ENCODE results near the gene LRRC4C. TPM values are rescaled to one million over a fixed set of nuclear protein-coding genes. Genes with fewer than 3 reads are reported as not detected.

The LRRC4C gene
- total and polyA plus RNA-seq, 2 experiments from 2014 or later = not detected

- no peak overlapping the region for H3K9ac ChIP-seq
- no peaks in the 10 kb centered on the region for H3K4me1 ChIP-seq (ENCODE audit: insufficient read depth)
- TF ChIP-seq EZH2 (IDR thresholded peaks at IDR 0.05; ENCODE audit: insufficient read depth, poor library complexity, severe bottlenecking) (no peak), EZH2phosphoT487 (IDR thresholded peaks at IDR 0.05; ENCODE audit: insufficient read depth, low read depth) (no peak)
- WGBS, 2 experiments (ENCODE audit: low coverage in 1 of 2, low lambda C conversion rate in 2 of 2, missing lambda C conversion rate in 2 of 2) = 19 to 24% methylated on average over 5 of the region's 5 CpGs
- no peak overlapping the region for H3K4me3 ChIP-seq
- H4K20me1 ChIP-seq (ENCODE audit: insufficient read depth) = no peaks in the 10 kb centered on the region
- H3K27ac ChIP-seq = no peak overlapping the region
- no peak overlapping the region for H2AFZ ChIP-seq
- H3K27me3 ChIP-seq (replicated peaks; ENCODE audit: insufficient read depth) = no peaks in the 10 kb centered on the region
- H3K4me2 ChIP-seq (ENCODE audit: unreplicated experiment) = no peak overlapping the region
- H3K79me2 ChIP-seq (ENCODE audit: insufficient read depth) = no peaks in the 10 kb centered on the region
- in situ Hi-C loops (cut with MboI) = no loop called here
- no peak for DNase-seq
- no peaks in the 10 kb centered on the region for H3K9me2 ChIP-seq (ENCODE audit: insufficient read depth)
- no peaks in the 10 kb centered on the region for H3F3A ChIP-seq (ENCODE audit: insufficient read depth)
- no peaks in the 10 kb centered on the region for H3K9me3 ChIP-seq (ENCODE audit: low read depth)
- no peaks in the 10 kb centered on the region for H3K36me3 ChIP-seq (ENCODE audit: low read depth)
Observed at GRCh38 chr11:40380835-40381234, 1078.6 kb downstream of the LRRC4C start.

DNA sequence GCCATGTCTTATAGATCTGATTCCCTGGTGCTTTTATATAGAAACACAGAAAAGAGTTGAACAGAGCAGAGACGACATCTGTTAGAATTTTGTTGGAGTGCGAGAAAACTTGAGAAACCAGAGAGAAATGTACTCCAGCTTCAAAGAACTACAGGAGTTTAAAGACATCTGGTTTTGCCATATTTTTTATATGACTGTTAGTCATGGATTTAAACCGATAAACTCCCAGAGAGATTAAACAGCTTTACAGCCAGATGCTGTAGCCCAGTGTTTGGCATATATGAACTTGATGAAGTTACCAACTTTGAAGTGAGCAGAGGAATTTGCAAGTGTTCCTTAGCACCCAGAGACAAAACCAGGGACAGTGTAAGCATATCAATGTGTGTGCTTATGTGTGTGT lies 1083.1 kb downstream of the LRRC4C start:
- Histone ChIP-seq H3K4me2 (ENCODE audit: unreplicated experiment) (no peak overlapping the region), H3K9me2 (ENCODE audit: insufficient read depth) (0 out of 2 replicates have a peak, but pooled peaks cover 3% of the 10 kb centered on the region), H3K9ac (no peak overlapping the region), H3K79me2 (ENCODE audit: insufficient read depth) (no peaks in the 10 kb centered on the region), H3K4me3 (no peak overlapping the region), H3K36me3 (ENCODE audit: low read depth) (no peaks in the 10 kb centered on the region), H2AFZ (no peak overlapping the region), H3K27me3 (replicated peaks; ENCODE audit: insufficient read depth) (no peaks in the 10 kb centered on the region), H3K4me1 (ENCODE audit: insufficient read depth) (no peaks in the 10 kb centered on the region), H4K20me1 (ENCODE audit: insufficient read depth) (no peaks in the 10 kb centered on the region), H3K27ac (no peak overlapping the region), H3F3A (ENCODE audit: insufficient read depth) (no peaks in the 10 kb centered on the region), H3K9me3 (ENCODE audit: low read depth) (no peaks in the 10 kb centered on the region)
- DNase-seq = no peak
- WGBS, 2 experiments (ENCODE audit: low coverage in 1 of 2, low lambda C conversion rate in 2 of 2, missing lambda C conversion rate in 2 of 2) = 2 to 7% methylated on average over 3 of the region's 3 CpGs
- in situ Hi-C loops (cut with MboI) = no loop called here
- TF ChIP-seq EZH2 (IDR thresholded peaks at IDR 0.05; ENCODE audit: insufficient read depth, poor library complexity, severe bottlenecking) = no peak
- TF ChIP-seq EZH2phosphoT487 (IDR thresholded peaks at IDR 0.05; ENCODE audit: insufficient read depth, low read depth) = no peak

DNA sequence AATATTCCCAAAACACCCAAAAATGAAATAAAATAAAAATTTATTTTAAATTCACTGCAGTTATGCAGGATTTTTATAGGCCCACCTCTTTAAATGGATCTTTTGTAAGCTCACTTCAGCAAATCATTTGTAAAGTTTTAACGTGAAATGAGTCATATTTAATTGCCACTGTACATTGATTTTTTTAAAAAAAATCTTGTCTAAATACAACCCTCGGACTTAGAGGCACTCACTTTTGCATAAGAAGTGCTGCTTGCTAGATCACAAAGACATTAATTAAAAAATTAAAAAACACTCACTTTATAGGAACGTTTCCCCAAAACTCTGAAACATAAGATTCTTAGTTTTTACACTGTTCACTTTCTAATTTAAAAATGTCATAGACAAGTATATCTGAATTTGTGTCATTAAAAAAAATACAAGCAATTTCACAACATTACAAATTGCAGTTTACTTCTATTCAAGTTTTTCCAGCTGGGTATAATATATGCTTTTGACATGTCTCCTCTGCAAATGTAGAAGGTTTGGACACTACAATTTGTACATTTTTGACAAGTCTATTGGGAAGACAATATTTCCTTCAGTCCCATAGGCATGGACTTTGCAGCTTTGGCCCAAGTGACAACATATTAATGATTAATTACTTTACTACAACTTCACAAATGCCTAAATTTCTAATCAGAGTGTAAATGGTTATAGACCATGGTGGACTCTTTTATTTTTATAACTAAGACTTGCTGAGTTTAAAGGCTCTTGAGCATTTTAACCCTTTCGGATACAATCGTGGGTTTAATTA lies 1088.4 kb downstream of the LRRC4C start:
- no peak for DNase-seq
- H4K20me1 ChIP-seq (ENCODE audit: insufficient read depth) = no peaks in the 10 kb centered on the region
- H3K36me3 ChIP-seq (ENCODE audit: low read depth) = no peaks in the 10 kb centered on the region
- no peaks in the 10 kb centered on the region for H3K27me3 ChIP-seq (replicated peaks; ENCODE audit: insufficient read depth)
- H3K4me2 ChIP-seq (ENCODE audit: unreplicated experiment) = no peak overlapping the region
- no peak overlapping the region for H3K4me3 ChIP-seq
- no peaks in the 10 kb centered on the region for H3K9me3 ChIP-seq (ENCODE audit: low read depth)
- no peaks in the 10 kb centered on the region for H3F3A ChIP-seq (ENCODE audit: insufficient read depth)
- no peak overlapping the region for H2AFZ ChIP-seq
- WGBS, 2 experiments (ENCODE audit: low coverage in 1 of 2, low lambda C conversion rate in 2 of 2, missing lambda C conversion rate in 2 of 2) = 19 to 22% methylated on average over 5 of the region's 5 CpGs
- no peak overlapping the region for H3K27ac ChIP-seq
- no peaks in the 10 kb centered on the region for H3K4me1 ChIP-seq (ENCODE audit: insufficient read depth)
- in situ Hi-C loops (cut with MboI) = no loop called here
- no peaks in the 10 kb centered on the region for H3K79me2 ChIP-seq (ENCODE audit: insufficient read depth)
- H3K9me2 ChIP-seq (ENCODE audit: insufficient read depth) = 0 out of 2 replicates have a peak, but pooled peaks cover 3% of the 10 kb centered on the region
- no peak overlapping the region for H3K9ac ChIP-seq
- no peak for TF ChIP-seq EZH2phosphoT487 (IDR thresholded peaks at IDR 0.05; ENCODE audit: insufficient read depth, low read depth)
- TF ChIP-seq EZH2 (IDR thresholded peaks at IDR 0.05; ENCODE audit: insufficient read depth, poor library complexity, severe bottlenecking) = no peak

DNA sequence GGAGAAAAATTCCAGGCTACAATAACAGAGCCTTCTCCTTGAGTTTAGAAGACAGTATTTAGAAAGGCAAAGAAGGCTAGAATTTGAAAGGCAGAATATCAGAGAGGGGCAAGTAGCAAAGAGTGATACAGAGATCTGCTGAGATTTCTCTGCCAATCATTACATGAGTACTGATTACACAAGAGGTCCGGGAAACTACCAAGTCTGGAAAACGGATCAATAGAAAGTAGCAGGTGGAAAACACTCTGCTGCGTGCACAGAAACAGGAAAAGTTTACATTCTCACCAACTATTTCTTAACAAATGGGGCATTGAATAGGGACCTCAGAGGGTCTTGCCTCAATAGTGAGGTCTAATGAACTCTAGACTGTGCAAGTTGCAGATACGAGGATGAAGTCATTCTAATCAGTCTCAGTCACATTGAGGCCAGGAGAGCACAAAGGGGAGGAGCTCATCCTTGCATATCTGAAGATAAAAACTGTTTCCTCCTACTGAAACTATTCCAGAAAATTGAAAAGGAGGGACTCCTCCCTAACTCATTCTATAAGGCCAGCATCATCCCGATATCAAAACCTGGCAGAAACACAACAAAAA lies 1099.2 kb downstream of the LRRC4C start:
- H3K9me2 ChIP-seq (ENCODE audit: insufficient read depth) = no peaks in the 10 kb centered on the region
- no peaks in the 10 kb centered on the region for H4K20me1 ChIP-seq (ENCODE audit: insufficient read depth)
- H3K9me3 ChIP-seq (ENCODE audit: low read depth) = no peaks in the 10 kb centered on the region
- no peaks in the 10 kb centered on the region for H3K79me2 ChIP-seq (ENCODE audit: insufficient read depth)
- DNase-seq = no peak
- no peaks in the 10 kb centered on the region for H3K4me1 ChIP-seq (ENCODE audit: insufficient read depth)
- 18 to 29% methylated on average over 5 of the region's 5 CpGs for WGBS, 2 experiments (ENCODE audit: low coverage in 1 of 2, low lambda C conversion rate in 2 of 2, missing lambda C conversion rate in 2 of 2)
- H3F3A ChIP-seq (ENCODE audit: insufficient read depth) = no peaks in the 10 kb centered on the region
- no peak overlapping the region for H3K9ac ChIP-seq
- TF ChIP-seq EZH2phosphoT487 (IDR thresholded peaks at IDR 0.05; ENCODE audit: insufficient read depth, low read depth) (no peak), EZH2 (IDR thresholded peaks at IDR 0.05; ENCODE audit: insufficient read depth, poor library complexity, severe bottlenecking) (no peak)
- H3K4me2 ChIP-seq (ENCODE audit: unreplicated experiment) = no peak overlapping the region
- H3K36me3 ChIP-seq (ENCODE audit: low read depth) = no peaks in the 10 kb centered on the region
- in situ Hi-C loops (cut with MboI) = no loop called here
- H3K27ac ChIP-seq = no peak overlapping the region
- H3K4me3 ChIP-seq = no peak overlapping the region
- H3K27me3 ChIP-seq (replicated peaks; ENCODE audit: insufficient read depth) = no peaks in the 10 kb centered on the region
- no peak overlapping the region for H2AFZ ChIP-seq
